ENCODE measurements around the gene PCDHB13.
"Not testable (repeated sequence)": the region's sequence is repeated elsewhere in the genome, so short reads cannot be mapped to it uniquely, and the experiment has no call there.

PCDHB13 gene

GRCh38 chr5:141223112-141223783, 9.5 kb downstream of the PCDHB13 start, which contains the start of gene PCDHB14:
PCDHB14 (plus strand) TSS chr5:141223343; CDS start chr5:141223506, 163 bp downstream.
- DNase-seq (ENCODE audit: low spot score in 2 of 2), result peak; percentile 26 to 30
- Histone ChIP-seq H3K36me3 (replicated peaks) (no peaks in the 10 kb centered on the region), H3K27me3 (ENCODE audit: low read depth) (no peaks in the 10 kb centered on the region; the same call in 1 of the 2 replicates), H3K9me3 (no peaks in the 10 kb centered on the region), H3K4me3 (no peak within 1 kb of the TSS), H3K4me1 (no peaks in the 10 kb centered on the region)
- in situ Hi-C loops (cut with MboI; ENCODE audit: low sequenced_read_pairs), result loop anchor here (25.0 kb wide), 1 partner anchor 339 kb away; no protein-coding TSS in a partner anchor

GRCh38 chr5:141224844-141225243, 11.1 kb downstream of the PCDHB13 start:
- H3K27me3 ChIP-seq (ENCODE audit: low read depth), result not testable (repeated sequence)
- in situ Hi-C loops (cut with MboI; ENCODE audit: low sequenced_read_pairs), result loop anchor here (25.0 kb wide), 1 partner anchor 337 kb away; no protein-coding TSS in a partner anchor

GRCh38 chr5:141225421-141225820, 11.7 kb downstream of the PCDHB13 start:
- H3K36me3 ChIP-seq (replicated peaks); H3K27me3 ChIP-seq (ENCODE audit: low read depth); H3K4me3 ChIP-seq; in situ Hi-C loops (cut with MboI; ENCODE audit: low sequenced_read_pairs); H3K9me3 ChIP-seq; H3K4me1 ChIP-seq; DNase-seq (ENCODE audit: low spot score in 2 of 2): not testable (repeated sequence)

More at GRCh38 chr5:141224844-141225243, 11.1 kb downstream of the PCDHB13 start:
- H3K4me1 ChIP-seq; DNase-seq (ENCODE audit: low spot score in 2 of 2); H3K9me3 ChIP-seq; H3K4me3 ChIP-seq; H3K36me3 ChIP-seq (replicated peaks): not testable (repeated sequence)

GRCh38 chr5:141234109-141234667, 20.5 kb downstream of the PCDHB13 start:
- DNase-seq (ENCODE audit: low spot score in 2 of 2), result peak; percentile 16 to 46
- no peaks in the 10 kb centered on the region for H3K27me3 ChIP-seq (ENCODE audit: low read depth)
- H3K36me3 ChIP-seq (replicated peaks), result no peaks in the 10 kb centered on the region
- no peaks in the 10 kb centered on the region for H3K4me1 ChIP-seq
- no peaks in the 10 kb centered on the region for H3K9me3 ChIP-seq
- in situ Hi-C loops (cut with MboI; ENCODE audit: low sequenced_read_pairs), result no loop called here
- peak overlapping the region; percentile 13 for H3K4me3 ChIP-seq

- H3K4me3 ChIP-seq; H3K9me3 ChIP-seq; H3K4me1 ChIP-seq; in situ Hi-C loops (cut with MboI; ENCODE audit: low sequenced_read_pairs); H3K27me3 ChIP-seq (ENCODE audit: low read depth); DNase-seq (ENCODE audit: low spot score in 2 of 2); H3K36me3 ChIP-seq (replicated peaks): not testable (repeated sequence)
These were observed 22.2 kb downstream of the PCDHB13 start for GRCh38 chr5:141235922-141236321.

GRCh38 chr5:141236516-141237313, 23.0 kb downstream of the PCDHB13 start:
- Histone ChIP-seq H3K27me3 (ENCODE audit: low read depth) (no peaks in the 10 kb centered on the region), H3K4me3 (no peak overlapping the region), H3K4me1 (no peaks in the 10 kb centered on the region), H3K36me3 (replicated peaks) (no peaks in the 10 kb centered on the region), H3K9me3 (no peaks in the 10 kb centered on the region)
- no peak for DNase-seq (ENCODE audit: low spot score in 2 of 2)
- in situ Hi-C loops (cut with MboI; ENCODE audit: low sequenced_read_pairs), result no loop called here

GRCh38 chr5:141241496-141241895, 27.8 kb downstream of the PCDHB13 start:
- no peaks in the 10 kb centered on the region for H3K27me3 ChIP-seq (ENCODE audit: low read depth)
- H3K9me3 ChIP-seq, result no peaks in the 10 kb centered on the region
- no peaks in the 10 kb centered on the region for H3K36me3 ChIP-seq (replicated peaks)
- no peaks in the 10 kb centered on the region for H3K4me1 ChIP-seq
- no peak overlapping the region for H3K4me3 ChIP-seq
- in situ Hi-C loops (cut with MboI; ENCODE audit: low sequenced_read_pairs), result no loop called here
- DNase-seq (ENCODE audit: low spot score in 2 of 2), result no peak

- Histone ChIP-seq H3K9me3 (no peaks in the 10 kb centered on the region), H3K4me1 (no peaks in the 10 kb centered on the region), H3K36me3 (replicated peaks) (no peaks in the 10 kb centered on the region), H3K27me3 (ENCODE audit: low read depth) (no peaks in the 10 kb centered on the region), H3K4me3 (no peak within 1 kb of the TSS)
- in situ Hi-C loops (cut with MboI; ENCODE audit: low sequenced_read_pairs), result no loop called here
- DNase-seq (ENCODE audit: low spot score in 2 of 2), result peak in 1 of 2 experiments; percentile 39
These were observed 31.6 kb downstream of the PCDHB13 start, which contains the start of gene PCDHB15 for GRCh38 chr5:141245250-141245717. PCDHB15 (plus strand) TSS chr5:141245395; CDS start chr5:141245579, 184 bp downstream.

GRCh38 chr5:141246971-141247370, 33.3 kb downstream of the PCDHB13 start:
- H3K4me3 ChIP-seq; H3K27me3 ChIP-seq (ENCODE audit: low read depth); H3K9me3 ChIP-seq; in situ Hi-C loops (cut with MboI; ENCODE audit: low sequenced_read_pairs); DNase-seq (ENCODE audit: low spot score in 2 of 2); H3K4me1 ChIP-seq; H3K36me3 ChIP-seq (replicated peaks): not testable (repeated sequence)

GRCh38 chr5:141247434-141247833, 33.7 kb downstream of the PCDHB13 start:
- H3K9me3 ChIP-seq; H3K4me3 ChIP-seq; H3K4me1 ChIP-seq; in situ Hi-C loops (cut with MboI; ENCODE audit: low sequenced_read_pairs); H3K36me3 ChIP-seq (replicated peaks); H3K27me3 ChIP-seq (ENCODE audit: low read depth); DNase-seq (ENCODE audit: low spot score in 2 of 2): not testable (repeated sequence)

GRCh38 chr5:141250576-141250975, 36.9 kb downstream of the PCDHB13 start:
- DNase-seq (ENCODE audit: low spot score in 2 of 2), result no peak

GRCh38 chr5:141258464-141258863, 44.7 kb downstream of the PCDHB13 start:
- Histone ChIP-seq H3K36me3 (replicated peaks) (no peaks in the 10 kb centered on the region), H3K4me3 (no peak overlapping the region), H3K9me3 (peaks cover 17% of the 10 kb centered on the region), H3K27me3 (ENCODE audit: low read depth) (no peaks in the 10 kb centered on the region), H3K4me1 (no peaks in the 10 kb centered on the region)
- in situ Hi-C loops (cut with MboI; ENCODE audit: low sequenced_read_pairs), result no loop called here
- no peak for DNase-seq (ENCODE audit: low spot score in 2 of 2)

More at GRCh38 chr5:141250576-141250975, 36.9 kb downstream of the PCDHB13 start:
- no peaks in the 10 kb centered on the region for H3K27me3 ChIP-seq (ENCODE audit: low read depth)
- H3K9me3 ChIP-seq, result no peaks in the 10 kb centered on the region; the same call in 1 of the 2 replicates
- in situ Hi-C loops (cut with MboI; ENCODE audit: low sequenced_read_pairs), result no loop called here
- H3K4me1 ChIP-seq, result no peaks in the 10 kb centered on the region
- no peaks in the 10 kb centered on the region for H3K36me3 ChIP-seq (replicated peaks)
- H3K4me3 ChIP-seq, result no peak overlapping the region

- H3K4me3 ChIP-seq, result no peak overlapping the region
- no peaks in the 10 kb centered on the region for H3K4me1 ChIP-seq
- no peaks in the 10 kb centered on the region for H3K27me3 ChIP-seq (ENCODE audit: low read depth)
- DNase-seq (ENCODE audit: low spot score in 2 of 2), result no peak
- peaks cover 17% of the 10 kb centered on the region for H3K9me3 ChIP-seq
- H3K36me3 ChIP-seq (replicated peaks), result no peaks in the 10 kb centered on the region
- in situ Hi-C loops (cut with MboI; ENCODE audit: low sequenced_read_pairs), result no loop called here
These were observed 45.2 kb downstream of the PCDHB13 start for GRCh38 chr5:141258948-141259347.
